Activated T-helper 1 cell treated with anti-CD3 and anti-CD28 coated beads, Interleukin-12 subunit alpha, Interleukin-12 subunit beta, Interleukin-2, Interleukin-4 antibody, amounts not matched to agents 30 ng/mL and 10 ng/mL and 1 ng/mL, durations not matched to agents 14 hours and 24 hours and 36 hours (primary cell): ENCODE data around the gene LATS2. TPM values are rescaled to one million over a fixed set of nuclear protein-coding genes. Genes with fewer than 3 reads are reported as not detected.

Experiments used
- DNase-seq: peaks from one replicate; pipeline ENCODE4 v3.0.0; 2021; ENCODE audit warnings: low spot score
- H3K27ac Mint-ChIP-seq: one replicate; pipeline ENCODE4 v1.8.0; 2021; ENCODE audit warnings: mild to moderate bottlenecking, mixed read lengths
- H3K27me3 Mint-ChIP-seq: one replicate; pipeline ENCODE4 v1.8.0; 2022; ENCODE audit warnings: mild to moderate bottlenecking, moderate library complexity, mixed read lengths; ENCODE audit not compliant: insufficient read depth
- H3K36me3 Mint-ChIP-seq: one replicate; pipeline ENCODE4 v1.8.0; 2021; ENCODE audit warnings: low read depth, mixed read lengths
- H3K4me1 Mint-ChIP-seq: one replicate; pipeline ENCODE4 v1.8.0; 2021; ENCODE audit warnings: low read depth, mixed read lengths
- H3K4me3 Mint-ChIP-seq: one replicate; pipeline ENCODE4 v1.8.0; 2021; ENCODE audit warnings: mild to moderate bottlenecking, moderate library complexity, mixed read lengths
- H3K9me3 Mint-ChIP-seq: one replicate; pipeline ENCODE4 v1.8.0; 2021; ENCODE audit warnings: mixed read lengths
- intact Hi-C: fragments of 100-400 bp; cut with micrococcal nuclease; formaldehyde crosslinking; loops from one replicate; pipeline ENCODE4 v1.15.1; 2024
- total RNA-seq: library from RNA; stranded (reverse); gene quantifications from 2 replicates; pipeline ENCODE4 v1.2.3, GENCODE V29; 2022

LATS2 gene
- total RNA-seq, 1 donor from 2014 or later, result 2.5 TPM

DNA sequence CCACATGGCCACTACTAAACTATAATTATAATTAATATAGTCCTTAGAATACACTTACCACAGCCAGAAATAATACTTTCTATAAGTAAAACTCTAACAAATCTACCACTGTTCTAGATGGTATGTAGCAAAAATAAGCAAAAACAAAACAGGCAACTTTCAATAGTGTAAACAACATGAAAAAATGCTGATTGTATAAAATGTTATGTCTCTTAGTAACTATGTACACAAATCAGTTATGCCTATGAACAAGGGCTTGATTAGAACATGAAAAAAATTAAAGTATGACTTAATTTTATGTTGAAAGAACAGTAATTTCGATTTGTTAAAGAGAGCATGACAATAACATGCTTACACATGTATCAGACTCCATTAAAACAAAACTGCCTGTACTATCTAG, 60.7 kb downstream of the LATS2 start:
- Mint-ChIP-seq H3K27me3 (peaks cover 4% of the 10 kb centered on the region), H3K9me3 (no peaks in the 10 kb centered on the region), H3K4me1 (no peaks in the 10 kb centered on the region), H3K4me3 (no peak overlapping the region), H3K27ac (no peak overlapping the region), H3K36me3 (no peaks in the 10 kb centered on the region)
- intact Hi-C loops, result no loop called here
- no peak for DNase-seq

DNA sequence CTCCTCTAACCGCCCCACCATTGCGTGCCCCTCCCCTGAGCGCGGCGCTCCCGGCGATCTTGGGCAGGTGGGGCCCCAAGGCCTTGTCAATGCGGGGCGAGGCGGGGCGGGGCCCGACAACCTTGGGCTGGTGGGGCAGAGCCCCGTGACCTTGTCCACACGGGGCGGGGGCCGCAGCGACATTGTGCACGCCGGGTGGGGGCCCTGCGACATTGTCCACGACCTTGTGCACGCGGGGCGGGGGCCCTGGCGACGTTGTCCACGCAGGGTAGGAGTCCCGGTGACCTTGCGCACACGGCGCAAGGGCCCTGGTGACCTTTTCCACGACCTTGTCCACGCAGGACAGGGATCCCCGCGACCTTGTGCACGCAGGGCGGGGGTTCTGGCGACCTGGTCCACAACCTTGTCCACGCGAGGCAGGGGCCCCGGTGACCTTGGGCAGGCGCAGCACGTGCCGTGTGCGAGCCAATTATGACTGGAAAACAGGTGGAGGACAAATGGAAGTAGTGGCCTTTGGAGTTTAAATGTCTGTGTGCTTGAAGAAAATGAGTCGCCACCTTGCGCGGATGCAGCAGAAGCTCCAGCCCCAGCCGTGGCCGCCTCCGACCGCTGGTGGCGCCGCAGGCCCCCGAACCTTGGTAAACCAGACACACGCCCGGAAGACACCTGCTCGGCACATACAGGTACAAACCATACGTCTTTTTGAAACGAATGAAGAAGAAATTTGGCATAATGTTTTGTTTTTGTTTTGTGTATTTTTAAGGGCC, 62.6 kb downstream of the LATS2 start:
- no peaks in the 10 kb centered on the region for H3K36me3 Mint-ChIP-seq
- intact Hi-C loops, result no loop called here
- no peak for DNase-seq

GRCh38 chr13:20997301-20998161, 63.9 kb downstream of the LATS2 start:
- Mint-ChIP-seq H3K4me3 (no peak overlapping the region), H3K36me3 (no peaks in the 10 kb centered on the region), H3K27ac (no peak overlapping the region), H3K4me1 (no peaks in the 10 kb centered on the region), H3K27me3 (peaks cover 8% of the 10 kb centered on the region), H3K9me3 (no peaks in the 10 kb centered on the region)
- no peak for DNase-seq
- intact Hi-C loops, result no loop called here

More for the DNA sequence above, 62.6 kb downstream of the LATS2 start:
- H3K4me3 Mint-ChIP-seq, result no peak overlapping the region
- H3K27ac Mint-ChIP-seq, result no peak overlapping the region
- no peaks in the 10 kb centered on the region for H3K9me3 Mint-ChIP-seq
- H3K4me1 Mint-ChIP-seq, result no peaks in the 10 kb centered on the region
- peaks cover 8% of the 10 kb centered on the region for H3K27me3 Mint-ChIP-seq

DNA sequence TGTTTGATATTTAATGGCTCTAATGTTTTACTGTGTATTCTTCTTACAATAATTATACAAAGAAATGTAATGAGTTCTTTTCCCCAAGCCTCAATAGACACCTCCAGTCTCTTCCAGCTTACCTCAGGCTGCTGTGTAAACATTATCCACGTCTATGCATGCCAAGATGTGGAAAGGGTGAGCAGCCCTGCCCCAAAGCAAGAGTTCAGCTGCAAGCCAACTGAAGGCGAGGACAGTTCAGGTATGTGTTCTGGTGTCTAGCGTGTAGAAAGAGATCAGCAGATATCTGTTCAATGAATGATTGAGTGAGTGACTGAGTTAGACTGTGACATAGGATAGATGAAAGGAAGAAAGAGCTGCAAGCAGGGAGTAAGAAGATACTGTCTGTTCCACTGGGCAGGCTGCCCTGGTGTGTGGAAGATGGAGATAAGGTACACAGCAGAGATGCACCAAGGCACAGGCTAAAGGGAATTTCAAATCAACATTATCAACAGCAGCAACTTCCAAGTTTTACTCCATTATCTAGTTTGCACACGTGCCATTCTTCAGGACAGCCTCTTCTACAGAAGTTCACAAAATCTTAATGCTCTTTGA, 66.0 kb downstream of the LATS2 start:
- H3K27ac Mint-ChIP-seq, result no peak overlapping the region
- no peak for DNase-seq
- no peak overlapping the region for H3K4me3 Mint-ChIP-seq

GRCh38 chr13:20994441-20994821, 67.0 kb downstream of the LATS2 start:
- Mint-ChIP-seq H3K9me3 (no peaks in the 10 kb centered on the region), H3K4me3 (no peak overlapping the region), H3K27ac (no peak overlapping the region), H3K27me3 (peaks cover 8% of the 10 kb centered on the region), H3K4me1 (no peaks in the 10 kb centered on the region), H3K36me3 (no peaks in the 10 kb centered on the region)
- no peak for DNase-seq
- intact Hi-C loops, result no loop called here

More for the DNA sequence above, 66.0 kb downstream of the LATS2 start:
- intact Hi-C loops, result no loop called here
- Mint-ChIP-seq H3K9me3 (no peaks in the 10 kb centered on the region), H3K4me1 (no peaks in the 10 kb centered on the region), H3K36me3 (no peaks in the 10 kb centered on the region), H3K27me3 (peaks cover 8% of the 10 kb centered on the region)

DNA sequence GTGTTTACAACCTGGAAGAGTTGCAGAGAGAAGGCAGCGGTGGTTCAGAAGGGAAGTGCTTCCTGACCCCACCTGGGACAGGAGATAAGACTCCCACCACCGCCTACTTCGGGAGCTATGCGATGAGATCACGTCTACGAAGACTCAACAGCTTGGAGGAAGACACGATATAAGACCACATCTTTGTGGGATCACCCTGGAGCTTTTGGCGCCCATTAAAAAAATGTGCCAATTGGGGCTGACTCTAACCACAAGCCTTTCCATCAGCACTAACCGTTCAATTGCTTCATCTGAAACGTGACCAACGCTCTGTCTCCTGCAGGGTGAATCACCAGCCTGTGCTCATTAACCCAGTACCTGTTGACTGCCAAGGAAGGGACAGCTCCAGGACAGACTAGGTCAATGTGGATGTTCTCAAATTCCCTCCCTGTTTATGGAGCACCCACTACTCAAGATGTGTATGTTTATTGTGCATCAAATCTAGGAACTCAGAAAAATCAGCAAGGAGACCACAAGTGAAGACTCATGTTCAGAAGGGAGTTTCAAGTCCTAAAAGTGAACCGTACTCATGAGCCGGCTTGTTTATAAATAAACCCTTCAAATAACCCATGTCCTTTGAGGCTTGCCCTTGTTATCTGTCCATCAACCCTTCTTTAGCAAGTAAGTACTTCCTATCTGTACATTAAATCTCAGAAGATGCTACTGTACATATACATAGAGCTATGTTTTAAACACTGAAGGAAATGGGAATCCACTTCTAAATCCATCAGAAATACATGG, 67.5 kb downstream of the LATS2 start:
- intact Hi-C loops, result no loop called here
- Mint-ChIP-seq H3K27ac (no peak overlapping the region), H3K9me3 (no peaks in the 10 kb centered on the region), H3K36me3 (no peaks in the 10 kb centered on the region), H3K4me3 (no peak overlapping the region), H3K27me3 (peaks cover 8% of the 10 kb centered on the region), H3K4me1 (no peaks in the 10 kb centered on the region)
- DNase-seq, result no peak

- intact Hi-C loops, result no loop called here
- DNase-seq, result no peak
- H3K27me3 Mint-ChIP-seq, result peaks cover 8% of the 10 kb centered on the region
- H3K4me1 Mint-ChIP-seq, result no peaks in the 10 kb centered on the region
- no peaks in the 10 kb centered on the region for H3K36me3 Mint-ChIP-seq
- H3K9me3 Mint-ChIP-seq, result no peaks in the 10 kb centered on the region
- H3K27ac Mint-ChIP-seq, result no peak overlapping the region
- no peak overlapping the region for H3K4me3 Mint-ChIP-seq
These were observed 68.2 kb downstream of the LATS2 start for GRCh38 chr13:20993211-20993610.

- H3K27ac Mint-ChIP-seq, result no peak overlapping the region
- no peak overlapping the region for H3K4me3 Mint-ChIP-seq
- no peaks in the 10 kb centered on the region for H3K9me3 Mint-ChIP-seq
- H3K36me3 Mint-ChIP-seq, result no peaks in the 10 kb centered on the region
- intact Hi-C loops, result no loop called here
- H3K27me3 Mint-ChIP-seq, result peaks cover 8% of the 10 kb centered on the region
- no peaks in the 10 kb centered on the region for H3K4me1 Mint-ChIP-seq
- no peak for DNase-seq
These were observed 69.5 kb downstream of the LATS2 start for GRCh38 chr13:20991741-20992520.

DNA sequence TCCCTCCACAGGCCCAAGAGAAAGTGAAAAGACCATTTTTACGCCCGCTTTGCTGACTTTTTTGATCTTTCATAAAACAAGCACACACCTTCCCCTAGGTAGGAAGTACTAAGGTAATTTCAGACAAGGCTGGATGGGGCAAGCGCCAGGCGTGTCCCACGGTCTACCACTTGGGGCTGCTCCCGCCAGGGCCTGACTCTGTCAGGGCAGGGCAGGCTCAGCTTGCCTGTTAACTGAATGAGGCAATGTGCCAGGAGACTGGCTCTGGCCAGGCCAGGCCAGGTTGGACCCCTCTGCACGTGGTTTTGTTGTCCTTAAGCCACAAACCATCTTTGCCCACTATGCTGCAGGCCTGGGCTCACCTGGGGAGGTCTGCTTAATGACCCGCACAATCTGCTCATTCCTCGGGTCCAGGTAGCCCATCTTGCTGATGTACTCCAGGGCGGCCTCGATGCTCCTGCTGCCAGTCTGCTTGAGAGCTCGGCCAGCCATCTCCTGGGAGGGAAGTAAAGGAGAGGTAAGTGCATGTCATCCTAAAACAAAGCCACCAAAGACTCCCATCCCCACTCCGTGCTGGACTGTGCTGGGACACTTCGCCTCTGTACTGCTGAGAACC, 70.4 kb downstream of the LATS2 start:
- Mint-ChIP-seq H3K27ac (no peak overlapping the region), H3K4me3 (no peak overlapping the region), H3K36me3 (no peaks in the 10 kb centered on the region), H3K27me3 (peaks cover 7% of the 10 kb centered on the region), H3K4me1 (no peaks in the 10 kb centered on the region), H3K9me3 (no peaks in the 10 kb centered on the region)
- DNase-seq, result no peak
- intact Hi-C loops, result no loop called here

DNA sequence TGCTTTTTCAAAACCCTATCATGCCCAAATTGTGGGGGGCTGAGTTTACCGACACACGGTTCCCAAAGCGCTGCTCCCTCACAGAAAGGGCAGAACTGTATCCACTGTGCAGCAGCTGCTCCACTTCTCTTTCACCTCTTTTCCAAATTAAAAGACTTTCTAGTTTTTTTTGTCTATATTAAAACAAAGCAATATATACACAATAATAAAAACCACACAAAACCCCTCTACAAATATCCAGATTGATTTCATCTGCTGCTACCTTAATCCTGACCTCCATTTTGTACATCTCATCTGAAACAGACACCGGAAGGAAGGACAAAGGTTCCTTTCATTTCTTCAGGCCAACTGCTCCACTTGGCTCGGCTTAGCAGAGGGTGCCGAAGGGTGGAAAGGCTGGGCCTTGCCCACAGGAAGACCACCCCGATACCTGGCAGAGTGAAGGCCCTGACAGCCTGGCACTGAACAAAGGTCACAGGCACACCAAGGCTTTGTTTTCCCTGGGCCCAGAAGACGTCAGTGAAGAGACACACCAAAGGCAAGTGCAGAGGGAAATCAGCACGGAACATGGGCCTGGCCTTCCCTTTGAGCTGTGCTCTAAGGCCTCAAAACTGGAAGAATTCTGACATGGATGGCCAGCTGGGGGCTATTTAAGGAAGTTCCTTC, 71.6 kb downstream of the LATS2 start:
- no peaks in the 10 kb centered on the region for H3K9me3 Mint-ChIP-seq
- no peak for DNase-seq
- H3K27me3 Mint-ChIP-seq, result peaks cover 2% of the 10 kb centered on the region
- no peaks in the 10 kb centered on the region for H3K4me1 Mint-ChIP-seq
- no peaks in the 10 kb centered on the region for H3K36me3 Mint-ChIP-seq
- H3K27ac Mint-ChIP-seq, result no peak overlapping the region
- intact Hi-C loops, result no loop called here
- no peak overlapping the region for H3K4me3 Mint-ChIP-seq

GRCh38 chr13:20988909-20989655, 72.3 kb downstream of the LATS2 start:
- Mint-ChIP-seq H3K27me3 (no peaks in the 10 kb centered on the region), H3K4me3 (no peak overlapping the region), H3K4me1 (no peaks in the 10 kb centered on the region), H3K36me3 (no peaks in the 10 kb centered on the region), H3K9me3 (no peaks in the 10 kb centered on the region), H3K27ac (no peak overlapping the region)
- no peak for DNase-seq
- intact Hi-C loops, result no loop called here
